ENCODE data around the gene ARHGEF17. TPM values are rescaled to one million over a fixed set of nuclear protein-coding genes. Genes with fewer than 3 reads are reported as not detected.
A peak's percentile ranks its signal among the peaks of the same experiment; 100 is the strongest.

Gene ARHGEF17
- polyA plus RNA-seq, 10 donors, result 36.6 to 51.6 (median 43.7) TPM

GRCh38 chr11:73404048-73404447 is 96.0 kb downstream of the ARHGEF17 start:
- DNase-seq, result peak; percentile 38 to 73 (median 55)

GRCh38 chr11:73404506-73405145 is 96.5 kb downstream of the ARHGEF17 start:
- DNase-seq, result peak in 1 of 3 donors; percentile 9

GRCh38 chr11:73405146-73405510 is 97.1 kb downstream of the ARHGEF17 start:
- no peak for DNase-seq

- DNase-seq, result peak in 1 of 3 donors; percentile 7
Observed at GRCh38 chr11:73406131-73406530, 98.1 kb downstream of the ARHGEF17 start.

- no peak for DNase-seq
Observed at GRCh38 chr11:73406619-73407018, 98.5 kb downstream of the ARHGEF17 start.

- no peak for DNase-seq
Observed at GRCh38 chr11:73409431-73409830, 101.4 kb downstream of the ARHGEF17 start.

- no peak for DNase-seq
Observed at GRCh38 chr11:73410627-73411026, 102.6 kb downstream of the ARHGEF17 start.

GRCh38 chr11:73411031-73411430 is 103.0 kb downstream of the ARHGEF17 start:
- DNase-seq, result no peak

GRCh38 chr11:73412308-73412707 is 104.2 kb downstream of the ARHGEF17 start:
- DNase-seq, result no peak

GRCh38 chr11:73413256-73413655 is 105.2 kb downstream of the ARHGEF17 start:
- no peak for DNase-seq

GRCh38 chr11:73414977-73415651 is 107.0 kb downstream of the ARHGEF17 start:
- DNase-seq, result peak in 1 of 3 donors; percentile 63

- peak in 1 of 3 donors; percentile 52 for DNase-seq
Observed at GRCh38 chr11:73415854-73416615, 108.0 kb downstream of the ARHGEF17 start.

GRCh38 chr11:73416786-73417185 is 108.7 kb downstream of the ARHGEF17 start:
- no peak for DNase-seq

Other genes with a start within 250 kb of the ARHGEF17 start
- 10 to 100 TPM; 21.6 to 32.2 (median 25.8) TPM for gene FCHSD2, start 166.0 kb upstream of the ARHGEF17 start, polyA plus RNA-seq (ENCODE audit: insufficient read length in 10 of 10)
- gene P2RY2, start 90.0 kb upstream of the ARHGEF17 start, polyA plus RNA-seq (ENCODE audit: insufficient read length in 10 of 10), result 1 to 10 TPM in 4 of 10 donors, under 1 TPM in 6; 0.48 to 2.5 (median 0.83) TPM
- gene P2RY6, start 35.9 kb upstream of the ARHGEF17 start, polyA plus RNA-seq (ENCODE audit: insufficient read length in 10 of 10), result 1 to 10 TPM; 1.3 to 3.1 (median 2.0) TPM
- 1 to 10 TPM; 2.3 to 4.0 (median 3.2) TPM for gene RELT, start 68.1 kb downstream of the ARHGEF17 start, polyA plus RNA-seq (ENCODE audit: insufficient read length in 10 of 10)